Parathyroid adenoma (tissue), 2 donors: ENCODE results near the gene VDR.

ENCODE experiments used
- H2AFZ ChIP-seq: fragments of 300-600 bp; sonication (generic); one replicate; pipeline ENCODE4 v1.7.0; 2017; ENCODE audit warnings: antibody characterized with exemption, mild to moderate bottlenecking
- H3K27ac ChIP-seq: fragments of 300-600 bp; sonication (generic); one replicate; pipeline ENCODE4 v1.7.0; 2017
- H3K27me3 ChIP-seq: fragments of 300-600 bp; sonication (generic); one replicate; pipeline ENCODE4 v1.7.0; 2017; ENCODE audit warnings: low read length; ENCODE audit not compliant: control insufficient read depth, insufficient read depth
- H3K36me3 ChIP-seq: fragments of 300-600 bp; sonication (generic); one replicate; pipeline ENCODE4 v1.7.0; 2017; ENCODE audit warnings: low read length; ENCODE audit not compliant: control insufficient read depth, insufficient read depth
- H3K4me1 ChIP-seq: fragments of 300-600 bp; sonication (generic); one replicate; pipeline ENCODE4 v1.7.0; 2017; ENCODE audit warnings: control low read depth
- H3K4me2 ChIP-seq: fragments of 300-600 bp; sonication (generic); one replicate; pipeline ENCODE4 v1.7.0; 2017; ENCODE audit warnings: low read length
- H3K4me3 ChIP-seq: fragments of 300-600 bp; sonication (generic); one replicate; pipeline ENCODE4 v1.7.0; 2017; ENCODE audit warnings: low read depth, low read length
- H3K79me2 ChIP-seq: fragments of 300-600 bp; sonication (generic); one replicate; pipeline ENCODE4 v1.7.0; 2017; ENCODE audit warnings: control low read depth
- H3K9ac ChIP-seq: fragments of 300-600 bp; sonication (generic); one replicate; pipeline ENCODE4 v1.7.0; 2017; ENCODE audit warnings: mild to moderate bottlenecking
- H3K9me3 ChIP-seq: fragments of 300-600 bp; sonication (generic); one replicate; pipeline ENCODE4 v1.7.0; 2017; ENCODE audit warnings: low read length; ENCODE audit not compliant: control insufficient read depth
- TF ChIP-seq, protein P1 (sequence below): fragments of 300-600 bp; sonication (generic); IDR thresholded peaks from one replicate; pipeline ENCODE4 v1.7.0; 2017; ENCODE audit warnings: antibody characterized with exemption, mild to moderate bottlenecking
- donor health status: primary hyperparathyroidism.

Gene VDR

GRCh38 chr12:47870175-47870781 lies 34.5 kb downstream of the VDR start:
- TF ChIP-seq, protein P1, sequence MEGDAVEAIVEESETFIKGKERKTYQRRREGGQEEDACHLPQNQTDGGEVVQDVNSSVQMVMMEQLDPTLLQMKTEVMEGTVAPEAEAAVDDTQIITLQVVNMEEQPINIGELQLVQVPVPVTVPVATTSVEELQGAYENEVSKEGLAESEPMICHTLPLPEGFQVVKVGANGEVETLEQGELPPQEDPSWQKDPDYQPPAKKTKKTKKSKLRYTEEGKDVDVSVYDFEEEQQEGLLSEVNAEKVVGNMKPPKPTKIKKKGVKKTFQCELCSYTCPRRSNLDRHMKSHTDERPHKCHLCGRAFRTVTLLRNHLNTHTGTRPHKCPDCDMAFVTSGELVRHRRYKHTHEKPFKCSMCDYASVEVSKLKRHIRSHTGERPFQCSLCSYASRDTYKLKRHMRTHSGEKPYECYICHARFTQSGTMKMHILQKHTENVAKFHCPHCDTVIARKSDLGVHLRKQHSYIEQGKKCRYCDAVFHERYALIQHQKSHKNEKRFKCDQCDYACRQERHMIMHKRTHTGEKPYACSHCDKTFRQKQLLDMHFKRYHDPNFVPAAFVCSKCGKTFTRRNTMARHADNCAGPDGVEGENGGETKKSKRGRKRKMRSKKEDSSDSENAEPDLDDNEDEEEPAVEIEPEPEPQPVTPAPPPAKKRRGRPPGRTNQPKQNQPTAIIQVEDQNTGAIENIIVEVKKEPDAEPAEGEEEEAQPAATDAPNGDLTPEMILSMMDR, result peak; percentile 53
- no peak overlapping the region for H3K9ac ChIP-seq
- H3K4me3 ChIP-seq, result no peak overlapping the region
- H3K79me2 ChIP-seq, result peaks cover 32% of the 10 kb centered on the region
- no peaks in the 10 kb centered on the region for H3K9me3 ChIP-seq
- no peak overlapping the region for H2AFZ ChIP-seq
- H3K27ac ChIP-seq, result peak overlapping the region; percentile 77
- peaks cover 31% of the 10 kb centered on the region for H3K4me1 ChIP-seq
- H3K27me3 ChIP-seq, result no peaks in the 10 kb centered on the region
- peak overlapping the region; percentile 15 for H3K4me2 ChIP-seq
- H3K36me3 ChIP-seq, result no peaks in the 10 kb centered on the region

DNA sequence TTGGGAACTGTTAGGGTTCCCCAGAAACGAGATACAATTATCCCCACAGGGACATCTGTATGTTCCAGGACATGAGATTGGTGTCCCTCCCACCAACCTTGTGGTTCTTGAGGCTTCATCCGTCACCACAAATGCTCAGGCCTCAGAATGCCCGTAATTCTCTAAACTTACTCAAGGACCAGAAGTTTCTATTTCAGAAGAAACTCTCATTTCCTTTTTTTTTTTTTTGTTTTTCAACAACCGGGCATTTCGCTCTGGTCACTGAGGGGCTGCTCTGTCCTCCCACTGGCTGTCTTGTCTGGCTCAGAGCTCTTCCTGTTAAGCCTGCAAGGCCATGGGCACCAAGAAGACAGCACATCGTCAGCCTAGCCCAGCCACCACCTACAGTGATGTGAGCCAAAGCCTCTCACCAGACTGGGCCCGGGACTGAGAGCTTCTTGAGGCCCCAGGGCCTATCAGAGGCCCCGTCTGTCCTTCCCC lies 36.2 kb downstream of the VDR start:
- H3K4me2 ChIP-seq, result no peak overlapping the region
- no peaks in the 10 kb centered on the region for H3K9me3 ChIP-seq
- no peak overlapping the region for H3K9ac ChIP-seq
- peak overlapping the region; percentile 12 for H3K27ac ChIP-seq
- no peak overlapping the region for H2AFZ ChIP-seq
- no peak overlapping the region for H3K4me3 ChIP-seq
- H3K27me3 ChIP-seq, result no peaks in the 10 kb centered on the region
- H3K4me1 ChIP-seq, result peaks cover 34% of the 10 kb centered on the region
- TF ChIP-seq, protein P1, result no peak
- no peaks in the 10 kb centered on the region for H3K36me3 ChIP-seq
- H3K79me2 ChIP-seq, result peaks cover 45% of the 10 kb centered on the region

DNA sequence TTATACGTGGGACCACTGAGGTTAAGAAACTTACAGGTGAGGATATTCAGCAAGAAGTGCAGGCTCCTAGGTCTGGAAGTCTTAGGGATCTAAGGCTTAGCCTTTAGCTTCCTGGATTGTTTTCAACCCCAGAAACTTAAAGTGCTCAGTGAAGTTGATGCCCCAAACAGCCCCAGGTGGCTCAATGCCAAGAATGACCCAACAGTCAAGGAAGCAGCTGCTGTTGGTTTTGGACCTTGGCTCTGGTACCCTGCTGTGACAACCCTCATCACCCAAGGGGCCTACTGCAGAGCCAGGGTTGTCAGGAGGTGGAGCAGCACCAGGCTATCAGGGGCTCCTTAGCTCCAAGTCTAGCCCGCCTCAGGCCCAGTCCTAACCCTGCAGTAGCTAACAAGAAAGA lies 36.8 kb downstream of the VDR start:
- Histone ChIP-seq H2AFZ (no peak overlapping the region), H3K4me1 (peaks cover 34% of the 10 kb centered on the region), H3K9me3 (no peaks in the 10 kb centered on the region), H3K27ac (no peak overlapping the region), H3K27me3 (no peaks in the 10 kb centered on the region), H3K4me3 (no peak overlapping the region), H3K36me3 (no peaks in the 10 kb centered on the region), H3K9ac (no peak overlapping the region), H3K4me2 (no peak overlapping the region), H3K79me2 (peaks cover 45% of the 10 kb centered on the region)
- TF ChIP-seq, protein P1, result no peak

DNA sequence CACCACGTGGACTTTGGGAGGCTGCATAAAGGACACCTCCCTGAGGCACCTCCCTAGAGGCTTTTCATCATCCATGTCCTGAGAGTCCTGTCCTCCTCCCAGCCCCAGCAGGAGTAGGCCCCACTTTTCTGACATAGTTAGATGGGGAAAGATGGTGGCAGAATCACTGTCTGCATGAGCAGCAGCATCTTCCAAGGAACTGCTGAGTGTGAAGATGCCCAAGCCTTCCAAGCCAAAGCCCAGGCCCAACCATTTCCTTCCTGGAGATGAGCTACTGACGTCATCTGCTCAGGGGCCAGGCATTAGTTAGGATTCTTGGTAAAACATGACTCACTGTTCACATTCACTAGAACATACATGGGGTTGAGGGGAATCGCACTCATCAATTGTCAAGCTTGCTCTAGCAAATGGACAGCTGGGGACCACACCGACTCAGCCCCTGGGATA lies 37.3 kb downstream of the VDR start:
- Histone ChIP-seq H2AFZ (no peak overlapping the region), H3K4me2 (no peak overlapping the region), H3K27me3 (no peaks in the 10 kb centered on the region), H3K27ac (no peak overlapping the region), H3K4me3 (no peak overlapping the region), H3K79me2 (peaks cover 44% of the 10 kb centered on the region), H3K9ac (no peak overlapping the region), H3K36me3 (no peaks in the 10 kb centered on the region), H3K9me3 (no peaks in the 10 kb centered on the region), H3K4me1 (peaks cover 34% of the 10 kb centered on the region)
- TF ChIP-seq, protein P1, result no peak
